HG03521 (cell line): ENCODE measurements around the gene WFDC1.

Experiments
- ATAC-seq: cut with Tn5 transposase; IDR thresholded peaks from one replicate; pipeline ENCODE4 v1.9.1; 2021; ENCODE audit warnings: mild to moderate bottlenecking, moderate library complexity; ENCODE audit not compliant: unreplicated experiment

The WFDC1 gene, protein sequence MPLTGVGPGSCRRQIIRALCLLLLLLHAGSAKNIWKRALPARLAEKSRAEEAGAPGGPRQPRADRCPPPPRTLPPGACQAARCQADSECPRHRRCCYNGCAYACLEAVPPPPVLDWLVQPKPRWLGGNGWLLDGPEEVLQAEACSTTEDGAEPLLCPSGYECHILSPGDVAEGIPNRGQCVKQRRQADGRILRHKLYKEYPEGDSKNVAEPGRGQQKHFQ

DNA sequence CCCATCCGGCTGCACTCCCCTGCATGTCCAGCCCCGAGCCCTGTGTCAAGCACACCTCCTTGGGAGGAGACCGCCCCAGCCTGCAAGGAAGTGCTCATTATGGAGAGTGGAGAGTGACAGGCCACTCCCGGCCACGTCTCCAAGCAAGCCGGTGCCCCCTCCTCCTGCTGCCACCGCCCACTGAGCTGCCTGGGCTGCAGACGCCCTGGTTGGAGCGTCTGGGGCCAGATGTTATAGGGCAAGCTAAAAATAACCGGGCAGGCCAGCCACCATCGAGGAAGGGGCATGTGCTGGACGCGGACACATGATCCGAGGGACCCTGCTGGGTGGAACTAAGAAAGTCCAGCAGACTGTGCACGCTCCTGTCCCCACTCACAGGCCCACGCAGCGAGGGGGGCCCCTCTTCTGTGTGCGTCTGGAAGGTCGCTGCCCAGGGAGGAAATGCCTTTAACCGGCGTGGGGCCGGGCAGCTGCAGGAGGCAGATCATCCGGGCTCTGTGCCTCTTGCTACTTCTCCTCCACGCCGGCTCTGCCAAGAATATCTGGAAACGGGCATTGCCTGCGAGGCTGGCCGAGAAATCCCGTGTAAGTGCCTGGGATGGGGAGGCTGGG is at the start of gene WFDC1:
Gene WFDC1 (plus strand): TSS at position 348 of the 612 bp plus-strand sequence. CDS start 94 bp downstream, at position 442.
- ATAC-seq, result no peak

DNA sequence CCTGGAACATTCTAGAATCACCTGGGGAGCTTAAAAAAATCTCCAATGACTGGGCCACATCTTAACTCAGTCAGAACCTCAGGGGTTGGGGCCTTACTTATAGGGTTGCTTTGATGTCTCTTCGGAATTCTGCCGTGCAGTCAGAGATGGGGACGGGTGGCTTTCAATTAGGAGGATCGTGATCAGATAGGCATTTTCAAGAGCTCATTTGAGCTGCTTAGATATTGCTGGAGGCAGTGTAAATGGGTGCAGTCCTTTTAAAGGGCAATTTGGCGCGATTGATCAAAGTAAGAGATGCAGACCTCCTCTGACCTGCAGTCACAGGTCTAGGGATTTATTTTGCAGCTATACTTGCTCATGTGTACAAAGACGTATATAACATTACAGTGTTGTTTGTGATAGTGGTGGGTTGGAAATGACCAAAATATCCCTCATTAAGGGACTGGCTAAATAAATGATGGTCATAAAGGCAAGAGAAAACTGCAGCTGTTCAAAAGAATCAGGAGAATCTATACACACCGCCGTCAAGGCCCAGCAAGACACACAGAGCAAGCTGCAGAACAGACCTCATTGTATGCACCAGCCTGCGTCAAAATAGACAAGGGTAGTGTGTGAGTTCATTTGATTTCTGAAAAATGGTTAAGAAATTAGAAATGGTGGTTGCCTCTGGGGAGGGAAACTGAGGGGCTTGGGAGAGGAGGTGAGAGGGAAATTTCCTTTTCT is 48.6 kb upstream of the WFDC1 start:
- no peak for ATAC-seq

DNA sequence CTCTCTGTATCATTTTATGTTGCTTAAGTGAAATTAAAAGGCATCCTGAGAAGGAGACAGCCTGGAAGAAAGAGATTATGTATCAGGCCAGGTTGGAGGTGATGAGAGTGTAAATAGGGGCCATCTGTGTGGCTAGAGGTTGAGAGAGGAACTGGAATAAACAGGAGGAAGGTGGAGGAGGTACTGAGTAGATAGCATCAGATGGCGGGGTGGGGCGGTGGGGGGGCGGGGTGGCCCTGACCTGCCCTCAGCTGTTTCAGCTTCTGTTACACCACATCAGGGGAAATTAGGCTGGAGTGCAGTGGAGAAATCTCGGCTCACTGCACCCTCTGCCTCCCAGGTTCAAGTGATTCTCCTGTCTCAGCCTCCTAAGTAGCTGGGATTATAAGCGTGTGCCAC is 48.0 kb upstream of the WFDC1 start:
- no peak for ATAC-seq

DNA sequence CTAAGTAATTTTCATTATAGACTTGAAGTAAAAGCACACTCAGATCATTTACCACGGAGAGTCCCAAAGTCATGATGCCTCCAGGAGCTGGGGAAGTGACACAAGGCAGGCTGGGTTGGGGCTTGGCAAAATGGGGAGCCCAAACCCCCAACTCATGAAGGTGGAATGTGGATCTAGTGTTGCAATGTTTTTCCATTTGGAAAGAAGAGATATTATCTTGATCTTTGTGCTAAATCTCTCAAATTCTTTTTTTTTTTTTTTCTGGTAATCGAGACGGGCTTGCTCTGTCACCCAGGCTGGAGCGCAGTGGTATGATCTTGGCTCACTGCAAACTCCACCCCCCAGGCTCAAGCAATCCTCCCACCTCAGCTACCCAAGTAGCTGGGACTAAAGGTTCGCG is 47.3 kb upstream of the WFDC1 start:
- no peak for ATAC-seq

DNA sequence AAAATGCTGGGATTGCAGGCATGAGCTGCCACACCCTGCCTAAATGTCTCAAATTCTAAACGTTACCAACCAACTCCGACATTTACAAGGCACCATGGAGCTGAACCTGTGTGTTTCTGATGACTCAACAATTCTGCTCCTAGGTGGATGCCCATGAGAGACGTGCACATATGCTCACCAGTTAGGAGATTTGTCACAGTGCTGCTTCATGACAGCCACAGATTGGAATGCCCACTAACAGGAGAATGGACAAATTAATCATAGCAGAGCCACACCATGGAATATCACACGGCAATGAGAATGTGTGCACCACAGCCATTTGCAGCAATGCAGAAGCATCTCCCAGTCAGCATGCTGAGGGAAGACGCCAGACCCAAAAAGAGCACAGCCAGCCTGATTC is 46.8 kb upstream of the WFDC1 start:
- no peak for ATAC-seq

DNA sequence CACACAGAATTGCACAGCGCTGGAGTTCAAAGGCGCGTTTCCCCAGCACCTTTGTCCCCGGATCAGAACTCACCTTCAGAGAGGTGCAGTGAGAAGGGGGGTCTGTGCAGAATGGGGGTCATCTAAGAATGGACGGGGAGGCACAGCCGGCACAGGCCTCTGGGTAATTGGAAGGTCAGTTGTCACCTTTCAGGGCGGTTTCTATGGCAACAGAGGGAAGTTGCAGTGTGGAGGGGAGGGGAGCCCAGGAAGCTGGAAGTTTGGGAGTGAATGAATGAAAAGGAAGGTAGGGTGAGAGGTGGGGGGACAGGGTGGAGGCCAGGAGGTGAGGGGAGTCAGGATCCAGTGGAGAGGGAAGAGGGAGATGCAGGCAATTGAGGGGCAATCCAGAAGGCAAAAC is 42.5 kb upstream of the WFDC1 start:
- no peak for ATAC-seq

DNA sequence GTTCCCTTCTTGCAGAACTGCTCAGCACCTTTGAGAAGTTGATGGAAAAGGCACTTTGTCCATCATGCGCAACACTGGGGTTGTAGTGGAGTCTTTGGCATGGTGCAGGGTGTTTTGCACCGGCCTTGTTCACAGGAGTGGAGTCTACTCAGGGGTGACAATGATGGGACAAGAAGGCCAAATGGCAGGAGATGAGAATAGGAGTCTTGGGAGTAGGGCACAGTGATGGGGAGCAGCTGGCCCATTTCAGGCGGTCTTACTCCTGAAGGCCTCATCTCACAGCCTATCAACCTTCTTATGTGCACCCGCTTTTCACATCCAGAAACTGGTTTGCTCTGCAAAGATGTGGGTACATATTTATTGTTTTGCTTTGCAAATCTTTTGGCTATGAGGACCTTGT is 41.5 kb upstream of the WFDC1 start:
- ATAC-seq, result no peak

DNA sequence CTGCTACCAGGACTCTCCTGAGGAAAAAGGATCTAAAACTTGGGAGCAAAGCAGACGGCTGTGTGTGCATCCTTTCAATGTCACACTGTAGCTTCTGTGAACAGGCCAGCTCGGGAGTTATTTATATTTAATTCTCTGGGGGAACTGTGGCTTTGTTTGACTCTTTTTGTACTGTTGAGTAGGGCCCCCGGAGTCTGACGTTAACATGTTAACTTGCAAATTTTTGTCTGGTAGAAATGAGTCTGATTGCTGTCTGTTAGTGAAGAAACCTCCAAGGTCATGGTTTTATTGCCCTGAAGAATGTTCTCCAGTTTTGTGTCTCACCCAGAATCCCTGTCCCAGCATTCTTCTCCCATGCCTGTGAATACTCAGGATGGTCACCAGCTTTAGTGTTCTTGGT is 40.6 kb upstream of the WFDC1 start:
- no peak for ATAC-seq

DNA sequence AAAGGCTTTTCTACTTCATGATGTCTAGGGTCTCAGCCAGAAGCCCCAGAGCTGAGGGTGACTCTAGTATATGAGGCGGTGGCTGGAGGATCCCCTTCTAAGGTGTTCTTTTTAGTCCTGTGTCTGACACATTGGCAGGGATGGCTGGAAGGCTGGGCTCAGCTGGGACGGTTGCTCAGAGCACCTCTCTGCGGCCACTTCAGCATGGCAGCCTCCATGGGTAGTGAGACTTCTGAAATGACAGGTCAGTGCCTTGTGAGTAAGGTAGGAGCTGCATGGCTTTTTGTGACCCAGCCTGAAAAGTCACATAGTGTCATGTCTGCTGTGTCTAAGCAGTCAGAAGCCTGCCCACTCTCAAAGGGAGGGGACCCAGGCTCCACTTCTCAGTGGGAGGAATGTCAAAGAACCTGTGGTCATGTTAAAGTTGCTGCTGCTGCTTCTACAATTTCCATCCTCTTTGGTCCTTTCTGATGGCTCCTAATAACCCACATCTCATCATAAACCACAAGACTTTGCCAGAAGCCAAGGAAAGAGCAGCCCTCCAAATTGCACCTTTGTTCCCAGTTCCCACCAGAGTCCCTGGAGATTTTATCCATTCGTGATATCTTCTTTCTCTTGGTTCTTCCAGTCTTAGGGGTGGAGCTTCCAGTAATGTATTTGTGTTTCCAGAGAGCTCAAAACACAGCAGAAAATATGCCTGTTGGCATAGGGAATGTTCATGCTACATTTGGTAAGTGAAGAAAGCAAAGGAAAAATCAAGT is 39.4 kb upstream of the WFDC1 start:
- ATAC-seq, result no peak

DNA sequence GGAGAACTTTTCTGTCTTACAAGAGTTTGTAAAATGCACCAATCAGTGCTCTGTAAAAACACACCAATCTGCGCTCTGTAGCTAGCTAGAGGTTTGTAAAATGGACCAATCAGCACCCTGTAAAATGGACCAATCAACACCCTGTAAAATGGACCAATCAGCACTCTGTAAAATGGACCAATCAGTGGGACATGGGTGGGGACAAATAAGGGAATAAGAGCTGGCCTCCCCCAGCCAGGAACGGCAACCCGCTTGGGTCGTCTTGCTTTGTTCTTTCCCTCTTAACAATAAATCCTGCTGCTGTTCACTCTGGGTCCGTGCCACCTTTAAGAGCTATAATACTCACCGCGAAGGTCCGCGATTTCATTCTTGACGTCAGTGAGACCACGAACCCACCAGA is 36.4 kb upstream of the WFDC1 start:
- no peak for ATAC-seq

DNA sequence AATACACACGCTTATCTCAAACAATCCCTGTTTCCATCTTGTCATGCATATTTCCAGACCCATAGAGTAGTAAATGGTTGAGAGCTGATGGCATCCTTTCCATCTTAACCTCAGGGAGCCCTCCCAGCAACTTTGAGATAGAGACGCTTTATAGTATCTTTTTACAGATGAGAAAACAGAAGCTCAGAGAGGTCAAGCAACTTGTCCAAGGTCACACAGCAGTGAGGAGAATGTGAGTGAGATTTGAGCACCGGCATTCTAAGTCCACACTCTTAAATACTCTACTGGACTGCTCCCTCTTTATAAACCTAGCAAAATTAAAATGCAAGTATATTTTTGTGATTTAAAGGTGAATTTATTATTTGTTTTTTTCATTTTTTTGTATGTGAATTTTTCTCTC is 35.0 kb upstream of the WFDC1 start:
- no peak for ATAC-seq

DNA sequence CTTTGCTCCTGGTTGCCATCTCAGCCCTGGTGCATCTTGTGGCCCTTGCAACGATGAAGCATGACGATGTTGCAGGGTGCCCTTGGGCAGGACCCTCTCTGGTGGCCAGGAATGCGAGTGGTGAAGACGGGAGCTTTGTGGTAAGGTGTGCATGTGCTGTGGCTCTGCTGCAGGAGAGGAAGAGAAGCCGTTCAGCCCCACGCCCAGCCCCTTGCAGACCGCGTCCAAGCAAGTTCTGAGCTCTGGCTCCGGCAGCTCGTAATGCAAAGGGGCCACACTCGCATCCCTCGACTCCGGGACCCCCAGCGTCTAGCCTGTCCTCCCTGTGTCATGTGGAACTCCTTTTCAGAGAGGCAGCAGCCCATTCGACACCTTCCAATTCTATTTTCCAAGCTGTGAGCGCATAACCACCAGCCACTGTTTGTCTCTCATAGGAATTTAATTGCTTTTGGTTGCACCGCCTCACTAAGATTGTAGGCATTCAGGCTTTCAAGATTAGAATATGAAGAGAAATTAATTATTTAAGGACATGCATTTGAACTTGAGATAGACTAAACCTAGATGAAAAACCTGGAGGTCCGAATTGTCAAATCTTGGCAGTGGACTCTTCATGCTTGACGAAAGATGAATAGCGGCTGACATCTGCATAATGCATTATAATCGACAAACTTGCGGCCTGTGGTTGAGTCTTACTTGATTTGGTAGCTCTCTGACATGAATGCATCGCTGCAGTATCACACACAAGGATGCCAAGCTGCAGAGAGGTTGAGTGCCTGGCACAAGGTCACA is 33.7 kb upstream of the WFDC1 start:
- ATAC-seq, result no peak

DNA sequence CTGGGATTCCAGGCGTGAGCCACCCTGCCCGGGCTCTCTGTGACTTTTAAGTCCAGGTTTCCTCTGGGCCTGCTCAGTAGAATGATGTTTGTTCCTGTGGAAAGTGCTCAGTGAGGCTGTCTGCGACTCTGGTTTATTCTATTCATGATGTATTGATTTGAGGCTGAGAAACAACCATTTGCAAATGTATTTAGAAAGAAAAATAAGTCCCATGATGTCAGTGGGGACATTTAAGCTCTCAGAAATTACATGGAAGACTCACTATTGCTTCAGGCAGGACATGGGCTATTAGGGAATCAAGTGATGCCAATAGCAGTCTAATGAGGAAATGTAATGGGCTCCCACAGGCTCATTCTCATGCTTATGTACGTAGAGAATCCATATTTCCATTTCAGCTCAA is 32.6 kb upstream of the WFDC1 start:
- ATAC-seq, result no peak

DNA sequence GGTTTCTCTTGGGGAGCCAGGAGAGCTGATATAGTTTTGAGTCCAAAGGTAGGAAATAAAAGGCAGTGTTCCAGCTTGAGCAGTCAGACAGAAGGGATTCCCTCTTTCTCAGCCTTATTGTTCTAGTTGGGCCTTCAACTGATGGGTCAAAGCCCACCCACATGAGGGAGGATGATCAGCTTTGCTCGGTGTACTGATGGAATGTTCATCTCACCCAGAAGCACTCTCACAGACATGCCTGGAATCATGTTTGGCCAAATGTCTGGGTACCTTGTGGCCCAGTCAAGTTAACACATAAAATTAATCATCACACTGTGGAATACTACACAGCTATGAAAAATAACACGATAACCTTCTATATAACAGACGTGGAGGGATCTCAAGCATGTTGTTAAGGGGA is 31.7 kb upstream of the WFDC1 start:
- no peak for ATAC-seq

DNA sequence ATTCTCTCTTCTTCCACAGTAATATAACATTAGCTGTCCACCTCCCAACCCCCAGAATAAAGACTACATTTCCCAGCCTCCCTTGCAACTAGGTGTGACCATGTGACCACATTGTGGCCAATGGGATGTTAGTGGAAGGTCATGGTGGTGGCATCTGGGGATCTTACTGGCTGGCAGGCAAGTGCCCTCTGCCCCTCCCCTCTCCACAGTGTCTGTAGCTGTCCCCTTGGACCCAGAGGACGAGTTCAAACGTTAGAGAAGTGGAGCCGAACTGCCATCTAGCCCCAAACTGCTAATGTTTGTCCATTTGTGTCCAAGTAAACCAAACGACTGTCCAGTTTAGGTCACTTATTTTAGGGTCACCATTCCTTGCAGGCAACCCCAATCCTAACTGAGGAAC is 28.2 kb upstream of the WFDC1 start:
- no peak for ATAC-seq

DNA sequence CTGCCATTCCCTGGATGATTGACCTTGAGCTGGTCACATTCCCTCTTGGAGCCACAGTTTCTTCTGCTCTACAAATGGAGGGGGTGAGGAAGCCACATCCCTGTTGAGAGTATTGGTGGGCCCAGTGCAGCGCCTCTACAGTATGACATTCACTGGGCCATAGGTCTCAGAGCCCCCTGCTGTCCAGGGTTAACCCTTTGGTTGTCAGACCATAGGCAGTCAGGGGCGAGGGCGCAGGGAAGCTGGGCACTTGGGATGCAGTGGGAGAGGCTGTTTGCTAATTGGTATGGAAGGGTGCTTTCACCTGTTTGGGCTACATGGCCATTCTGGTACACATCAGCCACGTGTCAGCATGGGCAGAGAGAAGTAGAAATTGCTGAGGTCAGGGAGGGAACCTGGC is 27.3 kb upstream of the WFDC1 start:
- no peak for ATAC-seq

DNA sequence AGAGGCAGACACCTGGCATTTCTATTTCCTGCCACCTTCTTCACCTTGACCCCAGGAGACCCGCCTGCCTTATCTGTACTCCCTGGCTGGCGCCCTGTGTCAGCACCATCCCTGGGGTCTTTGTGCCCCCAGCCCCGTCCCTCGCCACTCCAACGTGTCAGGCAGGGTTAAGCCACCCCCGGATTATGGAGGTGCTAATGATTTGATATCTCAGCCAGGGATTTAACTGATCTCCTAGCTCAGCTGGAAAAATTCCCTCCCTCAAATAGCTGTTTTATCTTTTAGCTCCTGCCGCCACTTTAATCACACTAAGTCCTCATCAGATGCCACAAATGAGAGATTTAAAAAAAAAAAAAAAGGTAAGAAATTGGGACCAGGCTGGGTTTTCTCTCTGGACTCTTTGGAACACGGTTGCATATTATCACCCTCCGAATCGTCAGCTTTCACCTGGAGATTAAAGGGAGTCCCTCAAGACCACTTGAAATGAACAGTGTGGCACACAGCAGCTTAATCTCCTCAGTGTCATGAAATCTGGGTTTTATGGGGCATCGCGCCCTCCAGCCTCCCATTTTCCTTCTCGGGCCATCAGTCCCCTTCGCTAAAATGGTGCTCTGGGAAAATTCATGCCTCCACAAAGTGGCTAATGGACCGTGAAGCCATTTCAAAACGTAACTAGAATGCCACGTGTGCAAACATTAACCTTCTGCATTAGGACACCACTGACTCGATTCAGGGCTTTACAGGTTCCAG is 26.2 kb upstream of the WFDC1 start:
- no peak for ATAC-seq

DNA sequence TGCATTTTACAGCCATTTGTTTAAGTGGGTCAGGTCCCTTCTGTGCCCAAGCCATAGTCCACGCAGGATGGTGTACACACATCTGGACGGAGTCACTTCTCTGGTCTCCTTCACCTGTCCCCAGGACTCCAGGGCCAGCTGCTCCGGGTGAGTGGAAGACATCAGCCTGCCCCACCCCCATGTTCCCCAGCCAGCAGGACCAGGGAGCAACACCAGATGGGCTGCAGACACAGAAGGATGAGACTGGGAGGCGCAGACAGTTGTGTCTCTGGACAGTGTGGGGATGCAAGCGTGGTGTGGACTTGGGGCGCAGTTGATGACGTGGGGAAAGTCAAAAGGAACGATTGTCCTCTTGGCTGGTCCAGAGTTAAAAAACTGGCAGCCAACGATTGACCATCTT is 24.6 kb upstream of the WFDC1 start:
- no peak for ATAC-seq

DNA sequence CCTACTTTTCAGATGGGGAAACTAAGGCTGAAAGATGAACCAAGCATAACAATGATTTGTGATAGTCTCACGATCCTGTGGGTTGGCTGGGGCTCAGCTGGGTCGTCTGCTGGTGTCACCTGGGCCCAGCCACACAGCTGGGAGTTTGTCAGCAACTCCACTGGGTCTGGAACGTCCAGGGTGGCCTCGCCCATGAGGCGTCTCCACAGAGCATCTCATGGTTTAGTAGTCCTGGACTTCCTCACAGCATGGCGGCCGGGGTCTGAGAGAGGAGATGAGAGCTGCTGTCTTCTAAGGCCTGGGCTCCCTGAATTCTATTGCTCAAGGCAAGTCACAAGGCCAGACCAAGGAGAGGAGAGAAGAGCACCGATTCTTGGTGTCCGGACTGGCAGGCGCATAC is 24.1 kb upstream of the WFDC1 start:
- no peak for ATAC-seq

DNA sequence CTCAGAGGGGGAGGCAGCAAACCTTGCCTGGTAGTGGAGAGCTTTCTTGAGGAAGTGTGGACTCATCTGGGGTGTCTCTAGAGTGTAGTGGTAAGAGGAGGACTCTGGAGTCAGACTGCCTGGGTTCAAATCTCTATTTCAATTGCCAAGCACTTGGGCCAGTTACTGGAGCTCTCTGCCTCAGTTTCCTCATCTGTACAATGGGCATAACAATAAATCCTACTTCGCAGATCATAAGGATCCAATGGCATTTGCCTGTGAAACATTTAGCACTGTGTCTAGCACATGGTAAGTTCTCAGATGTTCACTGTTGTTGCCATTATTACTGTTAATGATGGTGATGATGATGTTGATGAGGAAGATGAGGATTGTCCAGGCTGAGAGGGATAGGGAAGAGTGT is 23.6 kb upstream of the WFDC1 start:
- ATAC-seq, result no peak
